ENCODE measurements around the gene MSH6. TPM values are rescaled to one million over a fixed set of nuclear protein-coding genes. Genes with fewer than 3 reads are reported as not detected.

The MSH6 gene
- total RNA-seq, 1 donor from 2014 or later: 31.3 TPM

DNA sequence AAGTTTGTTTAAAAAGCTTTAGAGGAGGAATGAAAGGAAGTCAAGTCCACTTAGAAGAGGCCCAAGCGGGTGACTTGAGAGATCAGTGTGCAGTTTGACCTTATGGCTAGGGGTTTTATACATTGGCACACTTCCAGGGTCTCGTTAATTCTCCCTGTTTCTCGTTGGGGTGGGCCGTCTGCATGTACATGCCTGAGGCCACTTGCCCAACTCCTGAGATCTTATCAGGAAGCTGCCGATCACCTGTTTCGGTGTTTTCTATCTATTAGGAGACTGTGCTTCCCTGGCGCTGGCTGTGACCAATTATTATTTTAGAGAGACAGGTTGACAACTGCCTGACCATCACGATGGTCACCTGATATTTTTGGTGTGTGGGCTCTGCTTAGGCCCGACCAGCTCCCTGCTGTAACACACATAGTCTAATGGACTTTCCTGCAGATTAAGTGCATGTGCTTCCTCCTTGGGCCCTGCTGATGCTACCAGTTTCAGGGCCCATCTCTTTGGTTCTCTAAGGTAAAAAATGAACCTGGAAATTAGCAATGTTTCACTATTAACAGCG, 31.0 kb upstream of the MSH6 start:
- intact Hi-C loops (cut with DNase I): no loop called here
- H3K36me3 ChIP-seq: no peaks in the 10 kb centered on the region
- H3K9me3 ChIP-seq: peaks cover 12% of the 10 kb centered on the region
- no peak overlapping the region for H3K27ac ChIP-seq
- no peaks in the 10 kb centered on the region for H3K27me3 ChIP-seq (ENCODE audit: low read depth)
- DNase-seq: no peak
- TF ChIP-seq, protein P1, sequence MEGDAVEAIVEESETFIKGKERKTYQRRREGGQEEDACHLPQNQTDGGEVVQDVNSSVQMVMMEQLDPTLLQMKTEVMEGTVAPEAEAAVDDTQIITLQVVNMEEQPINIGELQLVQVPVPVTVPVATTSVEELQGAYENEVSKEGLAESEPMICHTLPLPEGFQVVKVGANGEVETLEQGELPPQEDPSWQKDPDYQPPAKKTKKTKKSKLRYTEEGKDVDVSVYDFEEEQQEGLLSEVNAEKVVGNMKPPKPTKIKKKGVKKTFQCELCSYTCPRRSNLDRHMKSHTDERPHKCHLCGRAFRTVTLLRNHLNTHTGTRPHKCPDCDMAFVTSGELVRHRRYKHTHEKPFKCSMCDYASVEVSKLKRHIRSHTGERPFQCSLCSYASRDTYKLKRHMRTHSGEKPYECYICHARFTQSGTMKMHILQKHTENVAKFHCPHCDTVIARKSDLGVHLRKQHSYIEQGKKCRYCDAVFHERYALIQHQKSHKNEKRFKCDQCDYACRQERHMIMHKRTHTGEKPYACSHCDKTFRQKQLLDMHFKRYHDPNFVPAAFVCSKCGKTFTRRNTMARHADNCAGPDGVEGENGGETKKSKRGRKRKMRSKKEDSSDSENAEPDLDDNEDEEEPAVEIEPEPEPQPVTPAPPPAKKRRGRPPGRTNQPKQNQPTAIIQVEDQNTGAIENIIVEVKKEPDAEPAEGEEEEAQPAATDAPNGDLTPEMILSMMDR (IDR thresholded peaks at IDR 0.05): no peak
- no peaks in the 10 kb centered on the region for H3K4me1 ChIP-seq
- ATAC-seq: peak in 1 of 2 donors; percentile 12
- H3K4me3 ChIP-seq: no peak overlapping the region

DNA sequence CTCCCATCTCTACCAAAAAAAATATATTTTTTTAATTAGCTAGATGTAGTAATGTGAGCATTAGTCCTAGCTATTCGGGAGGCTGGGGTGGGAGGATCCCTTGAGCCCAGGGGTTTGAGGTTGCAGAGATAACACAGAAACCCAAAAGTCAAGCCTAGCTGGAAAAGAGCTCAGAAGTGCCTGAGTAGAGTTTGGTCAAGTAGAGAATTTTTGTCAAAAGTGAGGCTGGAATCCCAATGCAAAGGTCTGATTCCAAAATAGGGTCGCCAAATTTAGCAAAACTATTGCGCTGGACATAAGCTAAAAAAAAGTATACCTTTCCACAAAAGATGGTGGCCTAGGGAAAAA, 15.5 kb upstream of the MSH6 start:
- Histone ChIP-seq H3K36me3 (no peaks in the 10 kb centered on the region), H3K4me3 (no peak overlapping the region), H3K27me3 (ENCODE audit: low read depth) (no peaks in the 10 kb centered on the region), H3K4me1 (no peaks in the 10 kb centered on the region), H3K27ac (no peak overlapping the region), H3K9me3 (no peaks in the 10 kb centered on the region)
- intact Hi-C loops (cut with DNase I): no loop called here
- ATAC-seq (no peak), DNase-seq (no peak)
- TF ChIP-seq, protein P1 (IDR thresholded peaks at IDR 0.05): no peak

DNA sequence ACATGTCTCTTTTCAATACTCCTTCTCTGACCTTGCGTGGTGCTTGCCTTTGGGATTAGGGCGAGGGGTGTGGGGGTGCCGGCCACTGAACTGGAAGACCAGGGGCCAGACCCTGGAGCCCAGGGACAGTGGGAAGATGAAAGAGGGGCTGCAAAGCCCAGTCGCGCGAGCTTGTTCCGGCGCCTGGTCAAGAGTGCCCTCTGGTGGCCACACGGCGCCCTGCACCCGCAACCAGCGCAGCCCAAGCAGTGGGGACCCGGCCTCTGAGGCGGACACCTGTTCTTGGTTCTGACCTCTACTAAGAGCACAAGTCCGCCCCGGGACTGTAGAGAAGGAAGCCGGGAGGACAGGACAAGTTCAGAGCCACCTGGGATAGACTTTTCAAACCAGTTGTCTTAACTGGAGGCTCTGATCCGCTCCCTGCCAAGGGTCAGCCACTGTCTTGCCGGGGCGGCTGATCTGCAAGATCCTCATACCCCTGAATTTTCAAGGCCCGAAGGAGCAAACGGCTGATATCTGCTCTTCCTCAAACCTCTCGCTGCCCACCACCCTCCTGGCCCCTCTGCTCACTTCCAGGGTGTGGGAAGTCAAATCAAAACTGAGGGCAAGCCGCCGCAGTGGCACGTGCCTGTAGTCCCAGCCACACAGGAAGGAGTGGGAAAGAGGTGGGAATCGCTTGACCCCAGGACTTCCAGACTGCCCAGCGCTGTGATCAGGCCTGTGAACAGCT, 14.9 kb upstream of the MSH6 start:
- no peaks in the 10 kb centered on the region for H3K9me3 ChIP-seq
- DNase-seq (peak; percentile 82), ATAC-seq (peak; percentile 87 to 91)
- H3K4me1 ChIP-seq: no peaks in the 10 kb centered on the region
- H3K27me3 ChIP-seq (ENCODE audit: low read depth): no peaks in the 10 kb centered on the region
- TF ChIP-seq, protein P1 (IDR thresholded peaks at IDR 0.05): peak; percentile 100
- no peak overlapping the region for H3K27ac ChIP-seq
- no peak overlapping the region for H3K4me3 ChIP-seq
- no peaks in the 10 kb centered on the region for H3K36me3 ChIP-seq
- intact Hi-C loops (cut with DNase I): no loop called here

DNA sequence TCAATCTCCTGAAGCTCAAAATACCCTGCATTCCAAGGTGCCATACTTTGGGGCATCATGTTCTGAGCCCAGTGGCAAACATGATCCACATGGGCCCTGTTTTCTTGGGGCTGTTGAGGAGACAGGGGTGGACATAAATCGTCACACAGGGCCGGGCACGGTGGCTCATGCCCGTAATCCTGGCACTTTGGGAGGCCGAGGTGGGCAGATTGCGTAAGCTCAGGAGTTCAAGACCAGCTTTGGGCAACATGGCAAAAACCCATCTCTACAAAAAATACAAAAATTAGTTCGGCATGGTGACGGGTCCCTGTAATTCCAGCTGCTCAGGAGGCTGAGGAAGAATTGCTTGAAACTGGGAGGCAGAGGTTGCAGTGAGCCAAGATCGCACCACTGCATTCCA, 13.6 kb upstream of the MSH6 start:
- ATAC-seq (no peak), DNase-seq (no peak)
- no peaks in the 10 kb centered on the region for H3K4me1 ChIP-seq
- H3K27me3 ChIP-seq (ENCODE audit: low read depth): no peaks in the 10 kb centered on the region
- no peak overlapping the region for H3K27ac ChIP-seq
- no peaks in the 10 kb centered on the region for H3K36me3 ChIP-seq
- TF ChIP-seq, protein P1 (IDR thresholded peaks at IDR 0.05): no peak
- H3K4me3 ChIP-seq: no peak overlapping the region
- no peaks in the 10 kb centered on the region for H3K9me3 ChIP-seq
- intact Hi-C loops (cut with DNase I): no loop called here

DNA sequence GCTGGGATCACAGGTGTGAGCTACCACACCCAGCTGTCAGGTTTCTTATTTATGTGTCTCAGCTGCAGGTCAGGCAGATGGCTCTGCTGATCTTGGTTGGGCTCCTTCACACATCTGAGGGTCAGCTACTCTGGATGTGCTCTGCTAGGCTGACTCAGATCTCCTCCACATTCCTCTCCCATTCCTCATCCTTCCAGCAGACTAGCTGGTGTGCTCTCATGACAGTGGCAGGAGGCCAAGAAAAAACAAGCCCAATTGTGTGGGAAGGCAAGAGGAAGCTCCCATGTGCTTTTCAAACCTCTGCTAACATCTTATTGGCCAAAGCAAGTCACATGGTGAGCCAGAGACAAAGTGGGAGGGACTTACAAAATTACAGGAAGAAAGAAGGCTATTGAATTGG, 11.7 kb upstream of the MSH6 start:
- intact Hi-C loops (cut with DNase I): no loop called here
- Histone ChIP-seq H3K9me3 (no peaks in the 10 kb centered on the region), H3K27ac (no peak overlapping the region), H3K4me1 (no peaks in the 10 kb centered on the region), H3K27me3 (ENCODE audit: low read depth) (no peaks in the 10 kb centered on the region), H3K4me3 (no peak overlapping the region), H3K36me3 (no peaks in the 10 kb centered on the region)
- DNase-seq: no peak
- ATAC-seq: peak in 1 of 2 donors; percentile 17
- TF ChIP-seq, protein P1 (IDR thresholded peaks at IDR 0.05): no peak

Measured in lower lobe of right lung (tissue), 2 donors.